Heart left ventricle (tissue), 16 donors: Measurements from ENCODE around the gene HACE1. TPM values are rescaled to one million over a fixed set of nuclear protein-coding genes. Genes with fewer than 3 reads are reported as not detected.
"Not testable (repeated sequence)": the region's sequence is repeated elsewhere in the genome, so short reads cannot be mapped to it uniquely, and the experiment has no call there.

Experiments used
- ATAC-seq, 4 donors: fragments of 200-7000 bp; cut with Tn5 transposase; one replicate each; pipeline ENCODE4 v1.9.1; 2020 to 2022; ENCODE audit warnings: moderate library complexity in 4 of 4, mild to moderate bottlenecking in 3 of 4, moderate number of reproducible peaks in 1 of 4
- DNase-seq, 5 donors: peaks; one replicate each; pipeline ENCODE4 v3.0.0-alpha.2; 2020
- H3K27ac ChIP-seq, 12 donors: fragments of 200-600 bp; sonication (generic) in 4 of 12; one replicate each; pipeline versions ENCODE4 v1.5.0 to v1.8.0; 2016 to 2022; ENCODE audit warnings: mild to moderate bottlenecking in 2 of 12
- H3K27me3 ChIP-seq, 9 donors: fragments of 200-600 bp; sonication (generic) in 2 of 9; one replicate each; pipeline versions ENCODE4 v1.5.1 to v1.8.0; 2016 to 2022; ENCODE audit warnings: mild to moderate bottlenecking in 3 of 9
- H3K36me3 ChIP-seq, 9 donors: fragments of 200-600 bp; sonication (generic) in 2 of 9; one replicate each; pipeline versions ENCODE4 v1.5.0 to v1.8.0; 2018 to 2022; ENCODE audit warnings: mild to moderate bottlenecking in 2 of 9
- H3K4me1 ChIP-seq, 12 donors: fragments of 200-600 bp; sonication (generic) in 4 of 12; one replicate each; pipeline versions ENCODE4 v1.5.0 to v1.8.0; 2016 to 2022; ENCODE audit warnings: mild to moderate bottlenecking in 3 of 12
- H3K4me3 ChIP-seq, 12 donors: fragments of 200-600 bp; sonication (generic) in 4 of 12; one replicate each; pipeline versions ENCODE4 v1.5.0 to v1.8.0; 2017 to 2022; ENCODE audit warnings: mild to moderate bottlenecking in 9 of 12, moderate library complexity in 4 of 12
- H3K9me3 ChIP-seq, 12 donors: fragments of 200-600 bp; sonication (generic) in 4 of 12; one replicate each; pipeline versions ENCODE4 v1.5.0 to v1.8.0; 2016 to 2022; ENCODE audit warnings: mild to moderate bottlenecking in 1 of 12
- CTCF ChIP-seq, 12 donors: fragments of 200-600 bp; sonication (generic) in 4 of 12; IDR thresholded peaks; one replicate each; pipeline versions ENCODE4 v1.5.0 to v1.8.0; 2018 to 2022; ENCODE audit warnings: antibody characterized with exemption in 12 of 12, mild to moderate bottlenecking in 5 of 12
- POLR2A ChIP-seq, 2 donors: fragments of 450-650 bp; IDR thresholded peaks; one replicate each; pipeline ENCODE4 v1.6.1; 2017; ENCODE audit warnings: antibody characterized with exemption in 2 of 2, mild to moderate bottlenecking in 2 of 2, moderate library complexity in 2 of 2
- WGBS, 4 donors: extraction: QIAGEN DNeasy Blood & Tissue Kit in 2 of 4; methylation state at CpG; one replicate each; pipeline versions ENCODE4 v1.1.5 to v1.1.7; 2013 to 2018; 5-methylcytosine and 5-hydroxymethylcytosine counted together
- intact Hi-C, 10 donors: fragments of 100-400 bp; cut with DNase I; formaldehyde crosslinking; loops; one replicate each; pipeline versions ENCODE4 v1.11.1 to v1.14.2; 2022
- polyA plus RNA-seq, 2 donors: library from polyadenylated mRNA; stranded (reverse); fragments of 200-250 nt; gene quantifications; one replicate each; pipeline ENCODE4 v1.2.3, GENCODE V29; 2013
- total RNA-seq, 9 donors: library from RNA; depleted of rRNA in 2 of 9; stranded (reverse); fragments of >200 nt in 2 of 9; fragmentation: NEBNext Ultra II Directional in 3 of 9; extraction: Animal tissue kit (Norgen Biotek cat#: 25700) in 3 of 9; gene quantifications; one replicate each; pipeline versions ENCODE4 v1.1.0 to v1.2.4, GENCODE V29; 2016 to 2023
- donor health status: ischemic (EF 13 %, LVEDD 7.1; RV severe dilation, severe dysfunction).
- donor health status: healthy with polysubstance abuse.
- donor health status: DM: no; HTN: yes; CAD: no.
- donor health status: DM: no; HTN: no; CAD: no.
- donor health status: ischemic (EF 25% LVEDD 6.9; RV normal size, moderate dysfunction).
- donor health status: ischemic (EF 25% LVEDD 5.7; RV mildly dilated, moderate dysfunction).
- donor health status: healthy.
- donor health status: DM: yes; HTN: yes; CAD: no.
- donor health status: ischemic (EF 35%, LVEDD 5.7; RV mildly dilated, moderate dysfunction).
- donor health status: nonischemic (EF 11% LVEDD 7.7; RV severe dilation, severe dysfunction).
- donor health status: DM: yes; HTN: yes; CAD: no.
- donor health status: PGD.
- donor health status: ischemic (EF 29% LVEDD 5.4; RV normal size, mild dysfunction).
- donor health status: nonischemic (EF 23%, LVEDD 6.1; RV moderate dilation, normal function).

HACE1 gene
- total and polyA plus RNA-seq, 11 donors, result 2.9 to 8.6 (median 6.9) TPM

- intact Hi-C loops, result no loop called here
- no peak for TF ChIP-seq POLR2A (IDR thresholded peaks at IDR 0.05)
- TF ChIP-seq CTCF (IDR thresholded peaks at IDR 0.05), result no peak
- peaks cover 0 to 6% (median 0%) of the 10 kb centered on the region in 12 donors for H3K9me3 ChIP-seq
- peaks cover 0 to 41% (median 6%) of the 10 kb centered on the region in 9 donors for H3K36me3 ChIP-seq
- H3K27me3 ChIP-seq, result no peaks in the 10 kb centered on the region
- DNase-seq (no peak), ATAC-seq (no peak)
- no peak overlapping the region for H3K4me3 ChIP-seq
- WGBS, 4 donors, result 95 to 97% (median 97%) methylated on average over 2 of the region's 2 CpGs
- H3K27ac ChIP-seq, result no peak overlapping the region
- H3K4me1 ChIP-seq, result peaks cover 0 to 3% (median 0%) of the 10 kb centered on the region in 12 donors
Measured at GRCh38 chr6:104843229-104843628, 16.5 kb downstream of the HACE1 start.

- peaks cover 0 to 8% (median 0%) of the 10 kb centered on the region in 12 donors for H3K9me3 ChIP-seq
- no peak overlapping the region for H3K27ac ChIP-seq
- H3K27me3 ChIP-seq, result no peaks in the 10 kb centered on the region
- TF ChIP-seq POLR2A (IDR thresholded peaks at IDR 0.05) (no peak), CTCF (IDR thresholded peaks at IDR 0.05) (no peak)
- H3K4me1 ChIP-seq, result no peaks in the 10 kb centered on the region
- no peak for ATAC-seq
- DNase-seq, result no peak
- H3K4me3 ChIP-seq, result no peak overlapping the region
- 93 to 97% (median 96%) methylated on average over 1 of the region's 1 CpG for WGBS, 4 donors
- H3K36me3 ChIP-seq, result peaks cover 0 to 59% (median 12%) of the 10 kb centered on the region in 9 donors
- intact Hi-C loops, result no loop called here
Measured at GRCh38 chr6:104837158-104837557, 22.6 kb downstream of the HACE1 start.

GRCh38 chr6:104836479-104837020 is 23.2 kb downstream of the HACE1 start:
- H3K4me3 ChIP-seq, result not testable (repeated sequence)

GRCh38 chr6:104835782-104836181 is 23.9 kb downstream of the HACE1 start:
- intact Hi-C loops, result no loop called here
- H3K27me3 ChIP-seq, result no peaks in the 10 kb centered on the region
- no peak overlapping the region for H3K27ac ChIP-seq
- TF ChIP-seq CTCF (IDR thresholded peaks at IDR 0.05), result no peak
- no peak for TF ChIP-seq POLR2A (IDR thresholded peaks at IDR 0.05)
- H3K4me3 ChIP-seq, result no peak overlapping the region
- H3K9me3 ChIP-seq, result peaks cover 0 to 8% (median 0%) of the 10 kb centered on the region in 12 donors
- ATAC-seq, result no peak
- DNase-seq, result no peak
- H3K4me1 ChIP-seq, result no peaks in the 10 kb centered on the region
- peaks cover 0 to 55% (median 12%) of the 10 kb centered on the region in 9 donors for H3K36me3 ChIP-seq

More at GRCh38 chr6:104836479-104837020, 23.2 kb downstream of the HACE1 start:
- H3K4me1 ChIP-seq, H3K9me3 ChIP-seq, ATAC-seq, H3K27ac ChIP-seq, H3K27me3 ChIP-seq, DNase-seq, intact Hi-C loops: not testable (repeated sequence)
- WGBS, 4 donors, result 95 to 97% (median 95%) methylated on average over 5 of the region's 5 CpGs
- H3K36me3 ChIP-seq, result peaks cover 0 to 55% (median 12%) of the 10 kb centered on the region in 9 donors
